ENCODE results near the gene DGKI.

Gene DGKI

DNA sequence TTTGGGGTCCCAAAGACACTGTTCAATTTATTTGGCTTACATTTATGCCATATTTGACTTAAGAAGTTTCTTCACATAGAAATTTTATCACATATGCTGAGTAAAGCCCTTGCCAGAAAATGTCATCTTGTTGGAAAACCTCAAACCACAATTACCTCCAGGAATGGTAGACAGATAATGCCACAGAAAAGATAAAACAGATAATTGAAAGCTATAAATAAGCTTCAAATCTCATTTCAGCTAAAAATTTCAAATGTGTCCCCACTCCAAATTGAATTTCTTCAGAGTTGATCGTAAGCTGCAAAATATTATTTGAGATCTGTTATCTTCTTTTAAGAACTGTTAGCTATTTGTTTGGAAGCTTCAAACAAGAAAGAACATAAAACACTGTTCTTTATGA lies 326.8 kb downstream of the DGKI start:
- DNase-seq, result no peak

DNA sequence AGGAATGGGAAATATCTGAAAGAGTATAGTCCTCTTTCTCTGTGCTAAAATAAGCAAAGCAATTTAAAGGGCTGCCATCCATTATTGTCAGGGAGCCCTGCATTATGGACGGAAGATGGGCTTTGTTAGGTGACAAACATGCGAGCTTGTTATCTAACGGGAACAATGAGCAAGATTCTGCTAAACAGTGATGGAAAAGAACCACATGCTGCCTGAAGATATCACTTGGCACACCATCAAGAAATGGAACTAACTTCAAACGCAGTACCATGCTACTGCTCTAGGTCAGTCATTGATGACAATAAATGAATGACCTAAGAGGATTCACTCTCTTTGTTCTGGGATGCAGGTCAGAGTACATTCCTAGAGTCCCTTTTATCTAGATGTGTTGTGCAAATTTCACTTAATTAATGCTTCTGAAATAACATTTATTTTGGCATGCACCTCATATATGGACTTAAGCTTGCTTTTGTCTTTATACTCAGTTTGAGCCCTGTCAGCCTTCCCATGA lies 327.5 kb downstream of the DGKI start:
- no peak for DNase-seq

DNA sequence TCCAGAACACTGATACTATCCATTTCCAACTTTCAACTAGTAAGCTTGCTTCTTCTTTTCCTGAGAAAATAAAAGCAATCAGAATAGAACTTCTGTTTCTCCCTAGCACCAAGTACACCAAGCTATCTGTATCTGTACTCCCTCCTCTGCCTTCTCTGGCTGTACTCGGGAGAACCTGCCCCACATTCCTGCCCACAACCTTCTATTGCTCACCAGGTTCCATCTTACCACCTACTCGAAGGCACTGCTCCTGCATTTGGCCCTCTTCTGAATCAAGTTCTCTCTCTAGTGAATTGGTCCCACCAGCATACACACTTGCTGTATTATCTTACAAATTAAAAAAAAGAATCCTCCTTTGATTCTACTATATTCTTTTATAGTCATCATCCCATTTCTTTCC lies 333.7 kb downstream of the DGKI start:
- no peak for DNase-seq

DNA sequence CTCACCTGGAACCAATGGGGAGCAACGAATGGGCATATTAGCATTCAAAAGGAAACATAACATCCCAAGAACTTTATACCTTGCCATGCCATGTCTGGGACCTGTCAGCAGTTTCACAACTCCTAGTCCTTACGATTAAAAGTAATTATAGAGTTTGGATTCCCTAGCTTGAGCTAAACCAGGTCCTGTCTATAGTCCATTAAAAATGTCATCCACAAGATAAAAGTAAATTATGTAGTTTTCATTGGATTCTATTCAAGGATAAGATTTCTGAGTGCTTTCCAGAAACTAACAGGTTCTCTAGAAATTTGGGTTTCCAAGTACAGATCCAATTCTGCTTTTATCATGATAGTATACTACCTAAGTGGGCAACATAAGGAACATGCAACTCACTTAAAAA lies 339.7 kb downstream of the DGKI start:
- DNase-seq, result no peak

DNA sequence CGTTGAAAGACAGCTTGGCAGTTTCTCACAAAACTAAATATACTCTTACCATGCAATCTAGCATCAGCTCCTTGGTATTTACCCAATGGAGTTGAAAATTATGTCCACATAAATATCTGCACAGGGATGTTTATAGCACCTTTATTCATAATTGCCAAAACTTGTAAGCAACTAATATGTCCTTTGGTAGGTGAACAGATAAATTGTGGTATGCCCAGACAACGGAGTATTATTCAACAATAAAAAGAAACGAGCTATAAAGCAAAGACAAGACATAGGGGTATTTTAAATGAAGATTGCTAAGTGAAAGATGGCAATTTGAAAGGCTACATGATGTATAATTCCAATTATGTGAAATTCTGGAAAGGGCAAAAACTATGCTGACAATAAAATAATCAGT lies 340.7 kb downstream of the DGKI start:
- DNase-seq, result no peak

DNA sequence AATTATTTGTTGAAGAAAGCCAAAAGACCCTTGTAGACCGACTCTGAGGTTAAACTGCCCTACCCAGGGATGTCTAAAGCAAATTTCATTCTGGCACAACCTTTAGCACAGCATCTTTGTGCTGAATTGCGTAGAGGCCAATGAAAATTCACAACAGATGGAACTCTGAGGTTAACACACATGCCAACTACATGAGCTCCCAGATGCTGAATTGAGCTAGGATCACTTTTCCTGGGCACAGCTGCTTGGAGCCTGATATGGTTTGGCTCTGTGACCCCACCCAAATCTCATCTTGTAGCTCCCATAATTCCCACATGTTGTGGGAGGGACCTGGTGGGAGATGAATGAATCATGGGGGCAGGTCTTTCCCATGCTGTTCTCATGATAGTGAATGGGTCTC lies 345.2 kb downstream of the DGKI start:
- no peak for DNase-seq

DNA sequence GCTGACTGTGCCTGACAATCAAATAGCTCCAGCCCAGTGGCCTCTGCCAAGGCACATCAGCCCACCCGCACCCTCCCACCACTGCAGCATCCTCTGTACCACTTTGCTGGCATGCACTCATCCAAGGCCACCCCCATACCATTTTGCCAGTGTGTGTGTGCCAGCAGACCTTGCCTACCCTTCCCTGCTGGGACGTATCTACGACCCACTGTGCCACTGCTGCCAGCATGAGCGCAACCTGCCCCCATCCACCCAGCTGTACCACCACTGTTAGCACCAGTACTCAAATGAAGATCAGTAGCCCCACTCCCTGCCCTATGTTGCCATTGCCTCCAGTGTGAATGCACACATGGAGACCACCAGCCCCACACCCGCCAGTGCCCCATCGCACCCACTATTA lies 353.9 kb downstream of the DGKI start:
- no peak for DNase-seq

DNA sequence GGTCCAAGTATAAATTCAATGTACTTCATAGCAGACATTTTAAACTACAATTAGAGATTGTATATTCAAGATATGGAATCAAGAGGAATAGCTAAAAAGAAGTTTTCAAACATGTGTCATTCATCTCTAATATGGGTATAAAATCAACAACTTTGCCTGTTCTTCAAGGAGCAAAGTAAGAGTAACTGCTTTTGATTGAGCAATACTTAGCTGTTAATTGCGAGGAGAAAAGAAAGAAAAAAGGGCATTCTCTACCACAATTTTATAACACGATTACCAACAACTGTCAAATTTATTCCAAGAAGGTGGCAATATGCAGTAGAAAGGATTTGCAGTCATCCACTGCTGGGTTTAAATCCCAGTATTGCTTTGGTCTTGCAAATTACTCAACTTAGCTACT lies 356.9 kb downstream of the DGKI start:
- no peak for DNase-seq

DNA sequence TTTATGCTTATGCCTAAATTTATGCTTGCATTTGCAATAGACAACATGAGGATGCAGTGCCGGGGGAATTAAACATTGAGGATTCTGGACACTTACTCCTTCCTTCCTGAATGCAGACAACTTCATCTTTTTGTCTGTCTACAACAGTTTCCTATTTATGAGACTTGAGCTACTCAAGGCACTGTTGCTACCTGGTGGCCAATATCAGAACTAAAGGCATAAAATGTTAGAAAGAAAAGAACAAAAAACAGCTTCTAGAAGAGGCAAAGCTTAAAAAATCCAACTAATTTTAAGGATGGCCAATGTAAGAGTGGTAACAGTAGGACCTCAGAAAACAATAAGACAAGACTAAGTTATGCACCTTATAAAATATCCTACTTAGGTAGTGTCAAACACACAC lies 358.7 kb downstream of the DGKI start:
- DNase-seq, result no peak

DNA sequence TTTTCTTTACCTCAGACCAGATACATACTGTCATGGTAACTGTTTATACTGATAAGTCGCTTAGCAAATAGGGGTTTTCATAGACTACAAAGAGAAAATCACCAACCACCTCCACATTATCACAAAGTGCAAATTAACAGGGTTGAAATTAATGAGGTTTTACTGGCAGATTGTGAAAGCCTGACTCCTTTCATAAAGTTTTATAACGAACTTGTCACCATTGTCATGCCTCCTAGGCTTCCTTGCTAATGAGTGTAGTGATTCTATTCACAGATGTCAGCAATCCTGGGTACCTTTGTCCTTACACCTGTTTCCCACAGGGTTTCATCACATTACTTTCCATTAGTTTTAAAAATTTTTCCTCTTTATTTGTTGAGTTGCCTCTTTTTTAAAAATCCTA lies 361.0 kb downstream of the DGKI start:
- DNase-seq, result no peak

DNA sequence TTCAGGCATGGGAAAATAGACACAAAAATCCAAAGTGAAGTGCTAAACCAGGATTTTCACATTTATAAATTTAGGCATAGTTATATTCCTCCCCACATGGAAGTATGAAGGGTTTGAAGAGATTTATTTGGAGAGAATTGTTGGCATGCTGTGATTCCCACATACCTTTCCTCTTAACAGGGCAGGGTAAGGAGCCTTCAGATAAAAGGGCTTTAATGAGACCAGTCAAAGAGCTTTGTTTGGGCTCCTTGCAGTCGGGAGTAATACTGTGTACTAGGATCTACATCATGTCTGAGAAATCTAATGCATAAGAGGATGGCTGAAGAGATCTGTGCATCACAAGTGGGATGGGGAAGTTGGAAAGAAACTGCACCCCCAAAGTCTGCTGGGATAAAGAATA lies 362.4 kb downstream of the DGKI start:
- no peak for DNase-seq

DNA sequence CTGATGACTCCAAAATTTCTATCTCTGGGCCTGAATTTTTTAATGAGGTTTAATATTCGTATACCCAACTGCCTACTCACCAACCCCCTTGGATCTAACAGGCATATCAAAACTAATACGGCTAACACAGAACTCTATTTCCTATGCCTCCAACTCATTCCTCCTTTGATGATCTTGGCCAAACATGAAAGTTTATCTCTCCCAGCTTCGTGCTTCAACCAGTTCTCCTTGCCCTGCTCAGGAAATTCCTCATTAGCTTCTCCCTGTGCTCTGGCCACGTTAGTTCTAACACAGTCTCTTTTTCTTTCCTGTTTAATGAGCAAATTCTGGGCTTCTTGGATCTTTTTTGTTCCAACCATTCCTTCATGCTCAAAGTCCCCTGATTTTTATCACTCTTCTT lies 364.3 kb downstream of the DGKI start:
- DNase-seq, result no peak

DNA sequence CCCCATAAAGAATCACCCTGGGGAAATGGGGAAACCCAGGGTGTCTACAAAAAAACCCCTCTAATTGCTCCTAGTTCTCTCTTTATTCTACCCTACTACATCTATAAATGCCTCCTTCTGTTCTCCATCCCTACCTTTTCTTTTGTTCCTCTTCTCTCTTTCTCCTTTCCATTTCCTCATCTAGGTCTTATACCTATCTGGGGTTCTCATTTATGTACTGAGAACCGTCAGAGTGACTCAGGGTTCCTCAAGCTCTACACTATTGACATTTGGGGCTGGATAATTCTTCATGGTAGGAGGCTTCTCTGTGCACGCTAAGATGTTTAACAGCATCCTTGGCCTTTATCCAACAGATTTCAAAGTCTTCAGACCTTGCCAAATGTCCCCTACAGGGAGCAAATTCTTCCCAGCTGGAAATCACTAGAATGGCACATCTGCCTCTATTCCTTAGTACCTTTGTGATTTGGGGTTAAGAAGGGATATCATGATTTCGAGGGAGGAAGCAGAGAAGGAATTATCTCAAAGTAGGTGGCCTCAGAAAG lies 365.9 kb downstream of the DGKI start:
- no peak for DNase-seq

DNA sequence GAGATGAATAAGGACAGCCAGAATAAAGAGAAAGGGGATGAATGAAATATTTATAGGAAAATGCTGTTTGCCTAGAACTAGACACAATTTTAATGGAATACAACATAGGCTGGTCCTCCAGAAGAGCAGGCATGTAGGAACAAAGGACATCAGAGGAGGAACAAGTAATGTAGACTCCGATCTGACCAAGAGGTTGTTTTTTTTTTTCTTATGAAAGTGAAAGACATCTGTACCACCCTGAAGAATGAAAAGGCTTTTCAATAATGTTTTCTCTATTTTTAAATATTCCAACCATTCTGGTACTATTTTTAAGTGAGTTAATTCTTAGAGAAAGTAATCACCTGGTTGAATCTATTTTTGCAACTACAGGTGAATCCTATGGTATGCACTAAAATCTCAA lies 366.4 kb downstream of the DGKI start:
- no peak for DNase-seq

DNA sequence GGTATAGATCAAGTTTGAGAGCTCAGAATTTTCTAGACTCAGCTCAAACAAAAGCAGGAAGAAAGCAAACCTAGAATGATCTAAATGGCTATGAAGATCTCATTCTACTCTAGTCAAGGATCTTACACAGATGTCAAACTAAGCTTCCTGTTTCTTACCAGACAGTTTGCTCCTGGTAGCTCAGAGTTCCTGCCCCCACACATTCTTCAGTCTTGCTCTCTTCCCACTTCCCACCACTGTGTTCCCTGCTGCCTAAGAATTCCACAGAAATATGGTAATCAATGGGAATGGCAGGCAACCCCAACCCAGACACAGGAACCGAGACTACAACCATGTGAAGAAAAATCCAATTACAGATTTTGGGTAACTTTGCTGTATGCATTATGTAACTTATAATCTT lies 369.8 kb downstream of the DGKI start:
- no peak for DNase-seq

DNA sequence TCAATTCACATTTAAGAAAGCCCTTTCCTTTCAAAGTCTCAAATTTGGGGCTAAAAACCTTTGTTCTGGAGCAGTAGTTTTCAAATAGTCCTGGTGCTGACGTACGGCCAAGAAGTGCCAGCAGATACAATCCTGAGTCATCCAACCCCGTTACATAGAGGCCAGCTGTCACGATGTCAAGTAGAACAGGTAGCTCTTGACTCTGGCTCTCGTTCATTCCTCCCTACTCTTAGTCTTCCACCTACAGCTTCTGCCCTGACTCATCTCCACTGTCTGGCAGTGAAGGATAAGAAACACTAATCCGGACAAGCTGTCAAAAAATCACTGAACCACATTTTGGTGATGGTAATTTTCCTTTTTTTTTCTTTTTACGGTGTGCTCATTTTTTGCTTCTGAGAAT lies 370.8 kb downstream of the DGKI start:
- no peak for DNase-seq

DNA sequence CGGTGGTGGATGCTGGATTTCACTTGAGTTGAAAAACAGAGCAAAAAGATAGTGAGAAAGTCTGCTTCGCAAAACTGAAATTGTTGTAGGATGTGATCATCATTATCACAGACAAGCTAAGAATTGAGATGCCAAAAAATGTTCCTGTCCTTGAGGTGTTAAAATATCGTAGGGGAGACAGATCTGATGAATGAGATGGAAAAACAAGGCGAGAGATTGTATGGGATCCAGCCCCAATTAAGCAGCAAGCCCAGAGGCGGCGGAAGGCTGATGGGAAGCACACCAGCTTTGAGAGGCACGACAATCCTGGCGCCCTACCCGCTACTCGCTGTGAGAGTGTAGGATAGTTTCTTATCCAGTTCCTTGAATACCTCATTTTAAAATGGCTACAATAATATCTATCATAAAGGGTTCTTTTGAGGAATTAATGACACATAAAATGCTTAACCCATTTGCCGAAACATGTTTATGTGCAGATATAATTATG lies 372.2 kb downstream of the DGKI start:
- DNase-seq, result no peak

DNA sequence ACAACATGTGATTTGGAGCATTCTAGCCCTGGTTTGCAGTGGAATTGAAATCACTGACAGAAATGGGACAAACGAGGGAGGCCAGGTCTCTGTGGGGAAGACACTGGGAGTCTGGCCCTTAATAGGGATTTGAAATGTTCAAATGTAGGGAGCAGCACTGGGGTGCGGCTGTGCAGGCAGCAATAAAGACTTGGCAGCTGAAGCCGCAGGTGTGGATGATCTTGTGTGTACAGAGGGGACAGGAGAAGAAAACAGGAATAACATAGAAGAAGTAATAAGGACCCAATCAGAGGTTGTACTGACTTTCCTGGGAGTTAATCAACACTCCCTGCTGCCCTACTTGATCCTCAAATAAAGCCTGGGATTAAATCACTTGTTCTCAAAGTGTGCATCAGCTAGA lies 375.6 kb downstream of the DGKI start:
- no peak for DNase-seq

DNA sequence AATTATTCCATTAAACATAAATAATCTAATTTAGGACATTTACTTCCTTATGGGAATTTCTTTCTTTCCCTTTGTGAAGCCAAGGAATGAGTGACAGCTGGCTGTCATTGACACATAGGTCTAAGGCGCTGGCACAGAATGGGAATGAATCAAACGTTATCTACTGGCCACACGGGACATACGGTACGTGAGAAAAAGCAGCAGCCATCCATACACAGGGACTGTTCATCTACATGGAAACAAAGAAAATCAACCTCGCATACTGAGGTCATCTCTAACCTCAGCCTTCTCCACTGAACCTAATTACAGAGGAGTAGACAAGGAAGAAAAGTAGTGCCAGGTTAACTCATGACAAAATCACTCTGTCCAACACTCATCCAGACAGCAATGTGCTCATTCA lies 376.9 kb downstream of the DGKI start:
- DNase-seq, result no peak

DNA sequence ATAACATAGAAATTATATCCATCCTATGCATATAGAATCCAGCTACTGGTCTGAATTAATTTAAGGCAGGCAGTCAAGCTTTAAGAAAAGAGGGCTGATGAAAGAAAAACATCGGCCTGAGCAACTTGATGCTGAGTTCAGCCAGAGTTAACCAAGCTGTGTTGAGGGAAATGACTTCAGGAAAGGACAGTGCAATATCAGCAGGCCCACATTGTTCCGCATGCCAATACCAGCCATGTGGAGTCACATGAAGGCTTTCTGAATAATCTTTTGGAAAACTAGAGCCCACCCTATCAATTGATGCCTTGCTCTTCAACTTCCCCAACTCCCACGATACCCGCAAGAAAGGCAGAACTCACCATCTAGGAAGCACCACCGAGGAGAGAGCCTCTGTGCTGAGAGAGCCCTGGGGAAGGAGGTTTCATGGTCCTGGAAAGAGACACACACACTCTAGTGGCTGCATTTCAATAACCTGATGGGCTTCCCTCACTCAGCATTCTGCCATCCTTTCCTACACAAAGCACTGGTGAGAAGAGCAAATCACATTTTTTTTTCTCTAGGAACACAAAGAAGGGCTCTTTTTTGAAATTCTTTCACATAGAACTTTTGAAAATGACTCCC lies 377.5 kb downstream of the DGKI start:
- DNase-seq, result no peak

DNA sequence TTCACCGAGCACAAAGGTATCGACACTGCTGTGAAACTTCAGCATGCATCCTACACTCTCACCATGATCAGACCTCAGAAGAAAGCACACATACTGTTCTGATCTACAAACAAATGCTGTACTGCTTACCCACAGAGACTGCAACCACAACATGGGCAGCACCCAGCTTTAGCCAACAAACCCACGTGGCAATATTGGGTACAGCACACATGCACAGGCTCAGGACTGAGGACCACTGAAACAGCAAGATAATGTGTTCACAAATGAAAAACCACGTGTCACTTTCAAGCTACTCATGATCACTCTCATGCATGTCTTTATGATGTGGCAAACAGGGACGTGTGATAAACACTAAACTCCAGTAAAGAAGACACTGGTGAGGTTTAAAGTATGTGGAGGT lies 383.9 kb downstream of the DGKI start:
- no peak for DNase-seq

DNA sequence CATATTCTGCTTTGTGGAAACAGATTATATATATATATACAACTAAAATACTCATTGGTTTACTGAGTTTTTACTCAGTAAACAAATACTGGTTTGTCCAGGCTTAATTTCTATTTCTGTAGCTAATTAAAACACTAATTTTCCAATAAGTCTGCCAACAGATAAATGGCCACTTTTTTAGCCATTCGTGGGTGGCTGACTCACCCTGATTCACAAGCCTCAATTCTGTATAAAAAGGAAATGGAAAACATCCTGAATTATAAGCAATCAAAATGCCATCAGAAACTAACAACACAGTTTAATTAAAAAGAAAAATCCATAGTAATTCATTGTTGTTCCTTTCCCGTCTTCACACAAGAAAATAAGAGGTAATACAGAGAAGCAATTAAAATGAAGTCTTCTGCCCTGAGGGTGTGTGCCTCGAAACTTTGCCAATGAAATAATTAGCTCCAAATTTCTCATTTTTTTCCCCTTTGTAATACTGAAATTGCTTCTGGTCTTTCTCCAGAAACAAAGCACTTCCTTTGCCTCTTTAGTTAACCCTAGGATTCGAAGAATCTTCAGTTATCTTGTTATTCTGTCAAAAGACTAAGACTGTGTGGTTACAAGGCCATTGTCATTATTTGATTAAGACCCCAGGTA lies 384.6 kb downstream of the DGKI start:
- DNase-seq, result no peak

DNA sequence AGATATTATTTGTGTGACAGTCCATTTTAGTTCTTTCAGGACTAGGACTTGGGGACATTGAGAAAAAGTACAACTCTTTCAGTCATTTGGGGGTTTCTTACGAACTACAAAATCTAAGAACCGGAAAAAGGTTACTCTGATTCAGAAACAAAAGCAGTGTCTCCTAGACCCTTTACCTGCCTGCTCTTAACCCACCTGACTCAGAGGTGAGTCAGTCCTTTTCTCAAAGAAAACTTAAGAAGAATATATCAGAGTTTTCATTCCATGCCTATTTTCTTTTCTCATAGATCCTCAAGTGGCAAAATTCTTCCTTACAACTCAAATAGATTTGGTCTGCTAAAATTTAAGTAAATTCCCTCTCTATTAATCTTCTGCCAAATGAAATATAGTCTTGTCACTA lies 388.4 kb downstream of the DGKI start:
- DNase-seq, result no peak

DNA sequence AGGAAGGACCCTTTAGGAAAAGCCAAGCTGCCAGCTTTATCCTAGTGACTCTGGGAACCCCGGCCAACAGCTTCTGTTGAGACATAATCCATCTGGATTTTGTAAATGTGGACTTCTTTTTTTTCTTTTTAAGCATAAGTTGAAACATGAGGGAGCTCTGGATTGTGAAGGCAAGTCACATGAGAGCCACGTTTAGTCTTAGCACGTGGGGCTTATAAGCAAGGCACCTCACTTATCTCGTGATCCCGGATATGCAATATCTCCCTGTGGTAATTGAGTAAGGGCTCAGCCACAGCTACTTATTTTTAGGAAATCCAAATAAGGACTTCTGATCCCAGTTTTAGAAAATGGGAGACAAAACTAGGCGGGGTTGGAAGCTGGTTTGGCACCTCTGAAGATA lies 392.0 kb downstream of the DGKI start:
- DNase-seq, result peak; percentile 24

DNA sequence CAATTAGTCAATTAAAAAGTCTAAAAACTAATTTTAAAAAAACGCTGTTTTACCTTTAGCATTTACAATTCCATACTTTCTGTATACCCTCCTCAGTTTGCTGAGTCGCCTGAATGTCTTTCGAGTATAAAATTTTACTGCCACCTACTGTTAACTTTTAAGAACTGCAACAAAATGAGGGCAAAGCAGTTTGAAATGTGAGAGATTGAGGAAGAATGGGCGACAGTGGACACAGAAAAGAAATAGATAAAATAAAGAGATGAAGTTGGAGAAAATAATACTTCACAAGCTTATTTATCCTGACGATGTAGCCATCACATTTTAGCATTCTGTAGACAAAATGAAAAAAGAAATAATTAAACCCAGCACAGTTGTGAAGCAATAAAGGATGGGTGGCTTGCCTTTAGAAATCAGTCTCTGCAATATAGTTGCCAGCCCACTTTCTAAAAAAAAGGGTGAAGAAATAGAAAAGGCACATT lies 392.5 kb downstream of the DGKI start:
- peak; percentile 74 for DNase-seq
